DOHH2 (cell line): Measurements from ENCODE around the gene FBXL13.

Source experiments
- CTCF ChIP-seq: fragments of 200-600 bp; sonication (generic); IDR thresholded peaks from one replicate; pipeline ENCODE4 v1.5.1; 2014; ENCODE audit warnings: antibody characterized with exemption, mild to moderate bottlenecking, low read depth, low read length; ENCODE audit not compliant: poor library complexity, severe bottlenecking
- EZH2phosphoT487 ChIP-seq: fragments of 200-600 bp; sonication (generic); IDR thresholded peaks from 2 replicates; pipeline ENCODE4 v1.6.1; 2017; ENCODE audit warnings: borderline replicate concordance, mild to moderate bottlenecking, antibody characterized with exemption, low read length, moderate library complexity, mixed read lengths

- TF ChIP-seq CTCF (no peak), EZH2phosphoT487 (no peak)
These were observed 65.0 kb downstream of the FBXL13 start for GRCh38 chr7:103009466-103010185.
